ENCODE measurements around the gene CBR4. TPM values are rescaled to one million over a fixed set of nuclear protein-coding genes. Genes with fewer than 3 reads are reported as not detected.

The CBR4 gene
- total and polyA plus RNA-seq, 2 donors (not counting 3 experiments of a cell fraction or from before 2014, with no cell fraction given), result 4.8 to 26.3 TPM

DNA sequence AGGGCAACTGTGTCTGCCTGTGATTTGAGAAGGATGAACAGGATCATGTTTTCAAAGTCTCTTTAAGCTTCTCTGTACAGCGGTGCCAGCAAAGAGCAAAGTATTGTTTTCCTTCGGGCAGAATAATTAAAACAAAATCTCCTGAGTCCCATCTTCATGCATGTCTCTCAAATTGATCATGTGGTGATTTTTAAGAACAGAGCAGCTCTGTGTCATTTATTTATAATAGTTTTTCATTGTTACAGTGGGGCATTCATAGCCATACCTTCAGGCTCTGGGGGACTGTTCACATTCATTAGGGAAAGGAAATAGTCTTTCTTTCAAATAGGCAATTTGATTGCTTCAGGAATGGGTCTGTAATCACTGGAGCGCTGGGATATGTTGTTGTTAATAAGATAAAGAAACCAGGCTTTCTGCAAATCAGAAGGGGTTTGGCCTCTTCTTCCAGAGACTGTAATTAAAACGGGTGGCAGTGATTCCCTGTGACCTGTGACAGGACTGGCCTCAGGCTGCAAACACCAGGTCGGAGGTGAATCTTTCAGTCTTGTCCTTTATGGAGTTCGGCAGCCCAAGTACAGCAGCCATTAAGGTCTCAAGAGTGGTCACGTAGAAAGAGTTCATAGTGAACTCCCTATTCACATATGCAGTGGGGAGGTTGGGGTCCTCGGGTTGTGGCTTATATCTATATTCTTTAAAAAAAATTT is 29.3 kb upstream of the CBR4 start:
- Histone ChIP-seq H3K4me1 (ENCODE audit: control insufficient read depth, extremely low read depth, insufficient read depth, low read length) (no peaks in the 10 kb centered on the region), H3K79me2 (ENCODE audit: control insufficient read depth, insufficient read depth, low read length) (no peaks in the 10 kb centered on the region), H3K36me3 (ENCODE audit: control insufficient read depth in 2 of 2, extremely low read depth in 1 of 2, insufficient read depth in 2 of 2, low read length in 2 of 2) (no peaks in the 10 kb centered on the region), H3K4me3 (replicated peaks in 1 of 3; ENCODE audit: insufficient read depth in 1 of 3, low read depth in 1 of 3, low read length in 3 of 3) (no peak overlapping the region), H3K27me3 (ENCODE audit: control insufficient read depth in 2 of 2, insufficient read depth in 2 of 2, low read length in 2 of 2) (no peaks in the 10 kb centered on the region), H2AFZ (ENCODE audit: low read depth, low read length) (no peak overlapping the region), H3K9me1 (replicated peaks; ENCODE audit: control insufficient read depth, extremely low read depth, insufficient read depth, low read length) (no peaks in the 10 kb centered on the region), H3K4me2 (ENCODE audit: insufficient read depth, low read length) (no peak overlapping the region), H3K27ac (ENCODE audit: insufficient read depth, low read depth, low read length) (no peak overlapping the region), H3K9ac (replicated peaks; ENCODE audit: extremely low read depth, insufficient read depth, low read length) (no peak overlapping the region), H4K20me1 (replicated peaks; ENCODE audit: control insufficient read depth, extremely low read depth, insufficient read depth, low read length) (no peaks in the 10 kb centered on the region), H3K9me3 (replicated peaks; ENCODE audit: control insufficient read depth, insufficient read depth, low read length) (no peaks in the 10 kb centered on the region)
- intact Hi-C loops (cut with micrococcal nuclease) (no loop called here), dilution Hi-C loops (cut with MboI; ENCODE audit: extremely low pct_ligation_motif_present, low sequenced_read_pairs) (no loop called here)
- no TSS peak for BruUV-seq (replicated peaks)
- ChIA-PET POLR2A (no interaction called here), CTCF (no interaction called here)
- TF ChIP-seq, protein P1, sequence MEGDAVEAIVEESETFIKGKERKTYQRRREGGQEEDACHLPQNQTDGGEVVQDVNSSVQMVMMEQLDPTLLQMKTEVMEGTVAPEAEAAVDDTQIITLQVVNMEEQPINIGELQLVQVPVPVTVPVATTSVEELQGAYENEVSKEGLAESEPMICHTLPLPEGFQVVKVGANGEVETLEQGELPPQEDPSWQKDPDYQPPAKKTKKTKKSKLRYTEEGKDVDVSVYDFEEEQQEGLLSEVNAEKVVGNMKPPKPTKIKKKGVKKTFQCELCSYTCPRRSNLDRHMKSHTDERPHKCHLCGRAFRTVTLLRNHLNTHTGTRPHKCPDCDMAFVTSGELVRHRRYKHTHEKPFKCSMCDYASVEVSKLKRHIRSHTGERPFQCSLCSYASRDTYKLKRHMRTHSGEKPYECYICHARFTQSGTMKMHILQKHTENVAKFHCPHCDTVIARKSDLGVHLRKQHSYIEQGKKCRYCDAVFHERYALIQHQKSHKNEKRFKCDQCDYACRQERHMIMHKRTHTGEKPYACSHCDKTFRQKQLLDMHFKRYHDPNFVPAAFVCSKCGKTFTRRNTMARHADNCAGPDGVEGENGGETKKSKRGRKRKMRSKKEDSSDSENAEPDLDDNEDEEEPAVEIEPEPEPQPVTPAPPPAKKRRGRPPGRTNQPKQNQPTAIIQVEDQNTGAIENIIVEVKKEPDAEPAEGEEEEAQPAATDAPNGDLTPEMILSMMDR (IDR thresholded peaks at IDR 0.05; ENCODE audit: extremely low read depth in 1 of 2, insufficient read depth in 1 of 2, low read depth in 1 of 2, low read length in 2 of 2), result no peak
- TF ChIP-seq MYC (IDR thresholded peaks at IDR 0.05; ENCODE audit: low read depth, low read length) (no peak), JUN (IDR thresholded peaks at IDR 0.05; ENCODE audit: borderline replicate concordance, insufficient read depth, insufficient read length, low read depth) (no peak), POLR2A (IDR thresholded peaks at IDR 0.05; ENCODE audit: low read depth, low read length) (no peak), FOS (IDR thresholded peaks at IDR 0.05; ENCODE audit: borderline replicate concordance, insufficient read depth, low read length) (no peak), GATA2 (IDR thresholded peaks at IDR 0.05; ENCODE audit: insufficient read depth, insufficient read length, low read depth, low read length) (no peak), EZH2 (IDR thresholded peaks at IDR 0.05; ENCODE audit: borderline replicate concordance, low read depth, low read length, severe bottlenecking) (no peak), POLR2AphosphoS5 (IDR thresholded peaks at IDR 0.05; ENCODE audit: insufficient read depth, low read depth, low read length) (no peak)
- TF ChIP-seq, protein P2, sequence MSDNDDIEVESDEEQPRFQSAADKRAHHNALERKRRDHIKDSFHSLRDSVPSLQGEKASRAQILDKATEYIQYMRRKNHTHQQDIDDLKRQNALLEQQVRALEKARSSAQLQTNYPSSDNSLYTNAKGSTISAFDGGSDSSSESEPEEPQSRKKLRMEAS (IDR thresholded peaks at IDR 0.05; ENCODE audit: insufficient read depth, insufficient read length), result no peak
- DNase-seq (ENCODE audit: low read depth, low spot score) (no peak), FAIRE-seq (no peak)
